NCI-H2081 treated with DMSO at 0.1 percent for 48 hours (cell line): Measurements from ENCODE around the gene MYO5B.
"Not testable (repeated sequence)": the region's sequence is repeated elsewhere in the genome, so short reads cannot be mapped to it uniquely, and the experiment has no call there.

Source experiments
- DNase-seq: peaks from one replicate; lab custom pipeline; 2025; lab: John Stamatoyannopoulos, UW

Gene MYO5B

GRCh38 chr18:50099725-50100407 lies 95.1 kb downstream of the MYO5B start:
- no peak for DNase-seq

GRCh38 chr18:50097702-50098101 lies 97.2 kb downstream of the MYO5B start:
- no peak for DNase-seq

GRCh38 chr18:50096766-50097435 lies 98.0 kb downstream of the MYO5B start:
- DNase-seq, result no peak

GRCh38 chr18:50094786-50095185 lies 100.2 kb downstream of the MYO5B start:
- DNase-seq, result not testable (repeated sequence)

GRCh38 chr18:50094221-50094773 lies 100.7 kb downstream of the MYO5B start:
- no peak for DNase-seq

- DNase-seq, result no peak
Measured at GRCh38 chr18:50093366-50094064, 101.4 kb downstream of the MYO5B start.

- no peak for DNase-seq
Measured at GRCh38 chr18:50092245-50092805, 102.6 kb downstream of the MYO5B start.

- DNase-seq, result no peak
Measured at GRCh38 chr18:50091509-50092244, 103.3 kb downstream of the MYO5B start.

GRCh38 chr18:50090370-50091312 lies 104.3 kb downstream of the MYO5B start:
- DNase-seq, result no peak

- DNase-seq, result no peak
Measured at GRCh38 chr18:50089702-50090101, 105.2 kb downstream of the MYO5B start.

- DNase-seq, result no peak
Measured at GRCh38 chr18:50083708-50084107, 111.2 kb downstream of the MYO5B start.

- no peak for DNase-seq
Measured at GRCh38 chr18:50080932-50081560, 113.9 kb downstream of the MYO5B start.

GRCh38 chr18:50080316-50080715 lies 114.6 kb downstream of the MYO5B start:
- no peak for DNase-seq

- no peak for DNase-seq
Measured at GRCh38 chr18:50079571-50080295, 115.2 kb downstream of the MYO5B start.

- no peak for DNase-seq
Measured at GRCh38 chr18:50076277-50076676, 118.7 kb downstream of the MYO5B start.

GRCh38 chr18:50075772-50076171 lies 119.2 kb downstream of the MYO5B start:
- DNase-seq, result no peak

GRCh38 chr18:50074404-50074803 lies 120.5 kb downstream of the MYO5B start:
- DNase-seq, result no peak

- no peak for DNase-seq
Measured at GRCh38 chr18:50073319-50073718, 121.6 kb downstream of the MYO5B start.

GRCh38 chr18:50072146-50072545 lies 122.8 kb downstream of the MYO5B start:
- DNase-seq, result no peak
